GM23338 (cell line): ENCODE data around the gene PPFIA2. TPM values are rescaled to one million over a fixed set of nuclear protein-coding genes. Genes with fewer than 3 reads are reported as not detected.

Experiments used
- ATAC-seq: fragments of 200-7000 bp; cut with Tn5 transposase; 3 replicates; pipeline ENCODE4 v1.9.1; 2020
- DNase-seq: peaks from one replicate; pipeline ENCODE4 v3.0.0-alpha.2; 2015; ENCODE audit warnings: low spot score
- H2AFZ ChIP-seq: fragments of 200-600 bp; sonication (generic); 2 replicates; pipeline ENCODE4 v1.8.0; 2016; ENCODE audit warnings: antibody characterized with exemption, mild to moderate bottlenecking, moderate library complexity
- H3F3A ChIP-seq: fragments of 200-600 bp; sonication (generic); replicated peaks from 2 replicates; pipeline ENCODE4 v1.8.0; 2017; ENCODE audit warnings: antibody characterized with exemption, mixed run types, low read depth
- H3K27ac ChIP-seq: fragments of 200-600 bp; sonication (generic); 2 replicates; pipeline ENCODE4 v1.6.1; 2016; ENCODE audit warnings: low read depth
- H3K27me3 ChIP-seq: fragments of 200-600 bp; sonication (generic); 2 replicates; pipeline ENCODE4 v1.8.0; 2016; ENCODE audit warnings: mild to moderate bottlenecking, mixed run types, moderate library complexity; ENCODE audit not compliant: insufficient read depth
- H3K36me3 ChIP-seq: fragments of 200-600 bp; sonication (generic); 2 replicates; pipeline ENCODE4 v1.8.0; 2016; ENCODE audit warnings: mild to moderate bottlenecking; ENCODE audit not compliant: insufficient read depth
- H3K4me1 ChIP-seq: fragments of 200-600 bp; sonication (generic); 2 replicates; pipeline ENCODE4 v1.8.0; 2016; ENCODE audit warnings: mild to moderate bottlenecking, moderate library complexity; ENCODE audit not compliant: insufficient read depth
- H3K4me2 ChIP-seq: fragments of 200-600 bp; sonication (generic); 2 replicates; pipeline ENCODE4 v1.7.1; 2017; ENCODE audit warnings: mixed run types
- H3K4me3 ChIP-seq: fragments of 200-600 bp; sonication (generic); 2 replicates; pipeline ENCODE4 v1.6.1; 2016; ENCODE audit warnings: mixed run types
- H3K79me2 ChIP-seq: fragments of 200-600 bp; sonication (generic); replicated peaks from 2 replicates; pipeline ENCODE4 v1.8.0; 2017; ENCODE audit warnings: mild to moderate bottlenecking; ENCODE audit not compliant: insufficient read depth
- H3K9me2 ChIP-seq: fragments of 200-600 bp; sonication (generic); 2 replicates; pipeline ENCODE4 v1.8.0; 2017; ENCODE audit not compliant: insufficient read depth
- H4K20me1 ChIP-seq: fragments of 200-600 bp; sonication (generic); replicated peaks from 2 replicates; pipeline ENCODE4 v1.8.0; 2017; ENCODE audit warnings: mild to moderate bottlenecking; ENCODE audit not compliant: insufficient read depth
- H3K27ac Mint-ChIP-seq: 2 replicates; pipeline ENCODE4 v1.8.0; 2020; ENCODE audit warnings: inconsistent platforms, mild to moderate bottlenecking, moderate library complexity, mixed read lengths
- H3K27me3 Mint-ChIP-seq: 3 replicates; pipeline ENCODE4 v1.8.0; 2022; ENCODE audit warnings: low read depth, mild to moderate bottlenecking, moderate library complexity, mixed read lengths, inconsistent platforms; ENCODE audit not compliant: insufficient read depth, poor library complexity
- H3K36me3 Mint-ChIP-seq: 3 replicates; pipeline ENCODE4 v1.8.0; 2021; ENCODE audit warnings: low read depth, mild to moderate bottlenecking, inconsistent platforms, moderate library complexity, mixed read lengths
- H3K4me1 Mint-ChIP-seq: 3 replicates; pipeline ENCODE4 v1.8.0; 2020; ENCODE audit warnings: mild to moderate bottlenecking, inconsistent platforms, mixed read lengths
- H3K4me3 Mint-ChIP-seq: 3 replicates; pipeline ENCODE4 v1.8.0; 2021; ENCODE audit warnings: moderate library complexity, mild to moderate bottlenecking, inconsistent platforms, mixed read lengths
- H3K9me3 Mint-ChIP-seq: 3 replicates; pipeline ENCODE4 v1.8.0; 2020; ENCODE audit warnings: moderate library complexity, mild to moderate bottlenecking, inconsistent platforms, mixed read lengths
- CREB1 ChIP-seq: fragments of 250-450 bp; sonication (Bioruptor Pico); IDR thresholded peaks from 2 replicates; pipeline ENCODE4 v1.5.0; 2020; ENCODE audit warnings: low read depth, mild to moderate bottlenecking, moderate library complexity
- NANOG ChIP-seq: IDR thresholded peaks from 2 replicates; pipeline ENCODE4 v1.6.1; 2016; ENCODE audit warnings: antibody characterized with exemption, borderline replicate concordance
- STAT1 ChIP-seq: IDR thresholded peaks from one replicate; pipeline ENCODE4 v1.6.1; 2016; ENCODE audit warnings: antibody characterized with exemption; ENCODE audit not compliant: unreplicated experiment
- ZNF114 ChIP-seq: fragments of 250-450 bp; sonication (Bioruptor Pico); IDR thresholded peaks from 2 replicates; pipeline ENCODE4 v1.5.0; 2020; ENCODE audit warnings: mild to moderate bottlenecking, moderate library complexity
- ZNF331 ChIP-seq: fragments of 250-450 bp; sonication (Bioruptor Pico); IDR thresholded peaks from 2 replicates; pipeline ENCODE4 v1.5.0; 2020; ENCODE audit warnings: low read depth, mild to moderate bottlenecking, moderate library complexity
- ZNF462 ChIP-seq: fragments of 250-450 bp; sonication (Bioruptor Pico); IDR thresholded peaks from 2 replicates; pipeline ENCODE4 v1.5.0; 2020; ENCODE audit warnings: mild to moderate bottlenecking, moderate library complexity
- polyA plus RNA-seq: library from polyadenylated mRNA; unstranded; fragments of >200 nt; fragmentation: Nextera tagmentation; extraction: Ambion mirVana; gene quantifications from 2 replicates; pipeline ENCODE4 v1.2.1, GENCODE V29; 2016
- total RNA-seq: library from RNA; depleted of rRNA; stranded (reverse); fragments of >200 nt; shearing (Covaris generic); gene quantifications from 2 replicates; pipeline ENCODE4 v1.2.3, GENCODE V29; 2014
- TF ChIP-seq, protein P1 (sequence below), 2 experiments: fragments of 200-600 bp in 1 of 2; sonication (generic) in 1 of 2; conservative IDR thresholded peaks; 2 replicates each; pipeline versions ENCODE4 v1.5.1 to v1.6.1; 2016 to 2017; ENCODE audit warnings: antibody characterized with exemption in 2 of 2, low read depth in 2 of 2, mild to moderate bottlenecking in 2 of 2, moderate library complexity in 1 of 2

PPFIA2 gene
- total and polyA plus RNA-seq, 2 experiments from 2014 or later: 5.4 to 7.2 TPM

GRCh38 chr12:81222846-81223592, 536.1 kb downstream of the PPFIA2 start (continued):
- TF ChIP-seq ZNF462 (CRISPR knock-in tag) (no peak), ZNF331 (CRISPR knock-in tag) (no peak)

DNA sequence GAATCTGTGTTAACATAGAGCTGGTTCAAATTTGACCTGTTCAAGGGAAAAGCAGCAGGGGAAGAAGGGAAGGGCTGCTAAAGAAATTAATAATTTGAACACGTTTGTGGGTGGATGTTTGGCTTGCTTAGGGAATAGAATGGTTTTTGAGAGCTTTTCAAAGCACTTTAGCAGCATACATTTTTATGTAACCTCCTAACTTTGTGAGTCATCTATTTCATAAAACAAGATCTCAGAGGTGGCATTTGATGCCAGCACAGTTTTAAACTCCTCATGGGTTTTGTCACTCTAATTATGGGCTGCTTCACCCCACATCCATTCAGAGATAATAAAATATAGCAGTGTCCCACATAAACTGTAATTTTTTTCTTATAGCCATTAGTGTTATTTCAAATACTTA, 537.5 kb downstream of the PPFIA2 start:
- Histone ChIP-seq H3K4me1 (no peaks in the 10 kb centered on the region), H3F3A (no peaks in the 10 kb centered on the region), H3K9me2 (no peaks in the 10 kb centered on the region), H3K36me3 (no peaks in the 10 kb centered on the region), H3K27ac (no peak overlapping the region), H4K20me1 (no peaks in the 10 kb centered on the region), H2AFZ (no peak overlapping the region), H3K4me3 (no peak overlapping the region), H3K79me2 (no peaks in the 10 kb centered on the region), H3K27me3 (no peaks in the 10 kb centered on the region), H3K4me2 (no peak overlapping the region)
- DNase-seq (no peak), ATAC-seq (no peak)
- Mint-ChIP-seq H3K9me3 (no peaks in the 10 kb centered on the region), H3K36me3 (no peaks in the 10 kb centered on the region), H3K27ac (no peak overlapping the region), H3K27me3 (no peaks in the 10 kb centered on the region), H3K4me3 (no peak overlapping the region), H3K4me1 (peaks cover 8% of the 10 kb centered on the region; the same call in 2 of the 3 replicates)
- no peak for TF ChIP-seq CREB1
- no peak for TF ChIP-seq ZNF462 (CRISPR knock-in tag)
- TF ChIP-seq ZNF114 (CRISPR knock-in tag): no peak
- TF ChIP-seq STAT1: no peak
- TF ChIP-seq NANOG: no peak
- TF ChIP-seq, protein P1, sequence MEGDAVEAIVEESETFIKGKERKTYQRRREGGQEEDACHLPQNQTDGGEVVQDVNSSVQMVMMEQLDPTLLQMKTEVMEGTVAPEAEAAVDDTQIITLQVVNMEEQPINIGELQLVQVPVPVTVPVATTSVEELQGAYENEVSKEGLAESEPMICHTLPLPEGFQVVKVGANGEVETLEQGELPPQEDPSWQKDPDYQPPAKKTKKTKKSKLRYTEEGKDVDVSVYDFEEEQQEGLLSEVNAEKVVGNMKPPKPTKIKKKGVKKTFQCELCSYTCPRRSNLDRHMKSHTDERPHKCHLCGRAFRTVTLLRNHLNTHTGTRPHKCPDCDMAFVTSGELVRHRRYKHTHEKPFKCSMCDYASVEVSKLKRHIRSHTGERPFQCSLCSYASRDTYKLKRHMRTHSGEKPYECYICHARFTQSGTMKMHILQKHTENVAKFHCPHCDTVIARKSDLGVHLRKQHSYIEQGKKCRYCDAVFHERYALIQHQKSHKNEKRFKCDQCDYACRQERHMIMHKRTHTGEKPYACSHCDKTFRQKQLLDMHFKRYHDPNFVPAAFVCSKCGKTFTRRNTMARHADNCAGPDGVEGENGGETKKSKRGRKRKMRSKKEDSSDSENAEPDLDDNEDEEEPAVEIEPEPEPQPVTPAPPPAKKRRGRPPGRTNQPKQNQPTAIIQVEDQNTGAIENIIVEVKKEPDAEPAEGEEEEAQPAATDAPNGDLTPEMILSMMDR (conservative IDR thresholded peaks at IDR 0.05; ENCODE audit: low read depth in 2 of 2): no peak
